Fibroblast of lung (primary cell): ENCODE data around the gene GSDMA. TPM values are rescaled to one million over a fixed set of nuclear protein-coding genes. Genes with fewer than 3 reads are reported as not detected.

Experiments used
- DNase-seq, 2 donors: peaks; one replicate each; pipeline versions ENCODE4 v3.0.0 to v3.0.0-alpha.2; 2010; ENCODE audit warnings: low read depth in 2 of 2
- H2AFZ ChIP-seq: 2 replicates; pipeline ENCODE4 v1.5.1; 2012; ENCODE audit warnings: low read length, control low read depth, inconsistent platforms
- H3K27ac ChIP-seq: 2 replicates; pipeline ENCODE4 v1.5.1; 2011; ENCODE audit warnings: low read length, control low read depth; ENCODE audit not compliant: insufficient read depth
- H3K27me3 ChIP-seq: 2 replicates; pipeline ENCODE4 v1.5.1; 2011; ENCODE audit warnings: mild to moderate bottlenecking, low read length; ENCODE audit not compliant: control insufficient read depth, insufficient read depth
- H3K36me3 ChIP-seq: 2 replicates; pipeline ENCODE4 v1.5.1; 2011; ENCODE audit warnings: low read length; ENCODE audit not compliant: control insufficient read depth, insufficient read depth
- H3K4me1 ChIP-seq: 2 replicates; pipeline ENCODE4 v1.5.1; 2011; ENCODE audit warnings: low read length; ENCODE audit not compliant: control insufficient read depth, insufficient read depth; ENCODE audit errors: extremely low read depth
- H3K4me2 ChIP-seq: 2 replicates; pipeline ENCODE4 v1.5.1; 2011; ENCODE audit warnings: low read length, control low read depth; ENCODE audit not compliant: insufficient read depth; ENCODE audit errors: extremely low read depth
- H3K4me3 ChIP-seq, 4 experiments: fragments of 200-600 bp in 1 of 4; sonication (generic) in 1 of 4; replicated peaks in 1 of 4; 2 replicates each; pipeline ENCODE4 v1.5.1; 2011 to 2016; ENCODE audit warnings: low read length in 4 of 4, low read depth in 3 of 4, mild to moderate bottlenecking in 3 of 4, control low read depth in 2 of 4, inconsistent platforms in 1 of 4, mixed read lengths in 1 of 4; ENCODE audit not compliant: insufficient read depth in 1 of 4; ENCODE audit errors: control extremely low read depth in 1 of 4
- H3K79me2 ChIP-seq: 2 replicates; pipeline ENCODE4 v1.5.1; 2012; ENCODE audit warnings: mild to moderate bottlenecking, low read length, inconsistent platforms; ENCODE audit not compliant: control insufficient read depth, insufficient read depth
- H3K9ac ChIP-seq: 2 replicates; pipeline ENCODE4 v1.5.1; 2011; ENCODE audit warnings: mild to moderate bottlenecking, low read length, control low read depth; ENCODE audit not compliant: insufficient read depth
- H3K9me3 ChIP-seq: 2 replicates; pipeline ENCODE4 v1.5.1; 2012; ENCODE audit warnings: low read depth, low read length; ENCODE audit not compliant: control insufficient read depth, insufficient read depth
- H4K20me1 ChIP-seq: 2 replicates; pipeline ENCODE4 v1.5.1; 2011; ENCODE audit warnings: low read length; ENCODE audit not compliant: control insufficient read depth, insufficient read depth; ENCODE audit errors: extremely low read depth
- EZH2 ChIP-seq: IDR thresholded peaks from 2 replicates; pipeline ENCODE4 v1.5.1; 2012; ENCODE audit warnings: low read length, control low read depth, mild to moderate bottlenecking; ENCODE audit errors: missing control alignments
- polyA plus RNA-seq, 2 donors: library from polyadenylated mRNA; depleted of rRNA in 1 of 2; stranded (reverse) in 1 of 2; unstranded in 1 of 2; fragments of >200 nt; gene quantifications; 2 replicates each; pipeline ENCODE4 v1.2.1, GENCODE V29; 2011 to 2012; ENCODE audit warnings: missing spikeins in 1 of 2
- total RNA-seq: library from RNA; depleted of rRNA; stranded (reverse); fragments of >200 nt; gene quantifications from 2 replicates; pipeline ENCODE4 v1.2.1, GENCODE V29; 2014
- TF ChIP-seq, protein P1 (sequence below), 2 donors: IDR thresholded peaks in 1 of 2; conservative IDR thresholded peaks in 1 of 2; 1 replicate in 1 of 2; 2 replicates in 1 of 2; pipeline ENCODE4 v1.5.1; 2011 to 2012; ENCODE audit warnings: low read length in 2 of 2, control low read depth in 1 of 2, inconsistent platforms in 1 of 2, low read depth in 1 of 2, mild to moderate bottlenecking in 1 of 2

GSDMA gene
- total and polyA plus RNA-seq, 2 donors (not counting 1 experiment from before 2014, with no cell fraction given), result not detected

GRCh38 chr17:39971076-39971603 lies 8.3 kb downstream of the GSDMA start:
- Histone ChIP-seq H3K4me2 (no peak overlapping the region), H3K4me3 (no peak overlapping the region), H3K4me1 (no peaks in the 10 kb centered on the region), H3K9ac (no peak overlapping the region), H3K79me2 (no peaks in the 10 kb centered on the region), H3K36me3 (no peaks in the 10 kb centered on the region), H2AFZ (no peak overlapping the region), H3K27me3 (peaks cover 26% of the 10 kb centered on the region), H3K27ac (no peak overlapping the region), H3K9me3 (no peaks in the 10 kb centered on the region), H4K20me1 (no peaks in the 10 kb centered on the region)
- DNase-seq, result no peak
- no peak for TF ChIP-seq EZH2
- TF ChIP-seq, protein P1, sequence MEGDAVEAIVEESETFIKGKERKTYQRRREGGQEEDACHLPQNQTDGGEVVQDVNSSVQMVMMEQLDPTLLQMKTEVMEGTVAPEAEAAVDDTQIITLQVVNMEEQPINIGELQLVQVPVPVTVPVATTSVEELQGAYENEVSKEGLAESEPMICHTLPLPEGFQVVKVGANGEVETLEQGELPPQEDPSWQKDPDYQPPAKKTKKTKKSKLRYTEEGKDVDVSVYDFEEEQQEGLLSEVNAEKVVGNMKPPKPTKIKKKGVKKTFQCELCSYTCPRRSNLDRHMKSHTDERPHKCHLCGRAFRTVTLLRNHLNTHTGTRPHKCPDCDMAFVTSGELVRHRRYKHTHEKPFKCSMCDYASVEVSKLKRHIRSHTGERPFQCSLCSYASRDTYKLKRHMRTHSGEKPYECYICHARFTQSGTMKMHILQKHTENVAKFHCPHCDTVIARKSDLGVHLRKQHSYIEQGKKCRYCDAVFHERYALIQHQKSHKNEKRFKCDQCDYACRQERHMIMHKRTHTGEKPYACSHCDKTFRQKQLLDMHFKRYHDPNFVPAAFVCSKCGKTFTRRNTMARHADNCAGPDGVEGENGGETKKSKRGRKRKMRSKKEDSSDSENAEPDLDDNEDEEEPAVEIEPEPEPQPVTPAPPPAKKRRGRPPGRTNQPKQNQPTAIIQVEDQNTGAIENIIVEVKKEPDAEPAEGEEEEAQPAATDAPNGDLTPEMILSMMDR (conservative IDR thresholded peaks at IDR 0.05 in 1 of 2, IDR thresholded peaks at IDR 0.05 in 1 of 2; ENCODE audit: low read depth in 1 of 2, low read length in 2 of 2), result no peak

- Histone ChIP-seq H3K4me1 (no peaks in the 10 kb centered on the region), H3K9ac (no peak overlapping the region), H2AFZ (no peak overlapping the region), H3K4me2 (no peak overlapping the region), H3K79me2 (no peaks in the 10 kb centered on the region), H3K27me3 (peaks cover 19% of the 10 kb centered on the region), H3K9me3 (no peaks in the 10 kb centered on the region), H4K20me1 (no peaks in the 10 kb centered on the region), H3K27ac (no peak overlapping the region), H3K4me3 (no peak overlapping the region), H3K36me3 (no peaks in the 10 kb centered on the region)
- DNase-seq, result peak in 1 of 2 donors; percentile 13
- TF ChIP-seq, protein P1 (conservative IDR thresholded peaks at IDR 0.05 in 1 of 2, IDR thresholded peaks at IDR 0.05 in 1 of 2; ENCODE audit: low read depth in 1 of 2, low read length in 2 of 2), result no peak
- TF ChIP-seq EZH2, result no peak
Measured at GRCh38 chr17:39972271-39972670, 9.5 kb downstream of the GSDMA start.

- H3K4me3 ChIP-seq, result no peak overlapping the region
- H3K36me3 ChIP-seq, result no peaks in the 10 kb centered on the region
- H4K20me1 ChIP-seq, result no peaks in the 10 kb centered on the region
- no peak overlapping the region for H3K27ac ChIP-seq
- H3K79me2 ChIP-seq, result no peaks in the 10 kb centered on the region
- H3K27me3 ChIP-seq, result peaks cover 19% of the 10 kb centered on the region
- H3K4me1 ChIP-seq, result no peaks in the 10 kb centered on the region
- H3K4me2 ChIP-seq, result no peak overlapping the region
- no peak for DNase-seq
- TF ChIP-seq, protein P1 (conservative IDR thresholded peaks at IDR 0.05 in 1 of 2, IDR thresholded peaks at IDR 0.05 in 1 of 2; ENCODE audit: low read depth in 1 of 2, low read length in 2 of 2), result no peak
- TF ChIP-seq EZH2, result no peak
- H2AFZ ChIP-seq, result no peak overlapping the region
- no peaks in the 10 kb centered on the region for H3K9me3 ChIP-seq
- no peak overlapping the region for H3K9ac ChIP-seq
Measured at GRCh38 chr17:39973496-39973895, 10.7 kb downstream of the GSDMA start.
